Neural progenitor cell (in vitro differentiated cells): Measurements from ENCODE around the gene DDX18.

ENCODE experiments used
- EZH2 ChIP-seq: fragments of 200-600 bp; sonication (generic); IDR thresholded peaks from 2 replicates; pipeline ENCODE4 v1.6.1; 2017; ENCODE audit warnings: antibody characterized with exemption, mild to moderate bottlenecking, moderate library complexity
- TF ChIP-seq, protein P1 (sequence below): fragments of 200-600 bp; sonication (generic); IDR thresholded peaks from 2 replicates; pipeline ENCODE4 v1.5.1; 2017; ENCODE audit warnings: antibody characterized with exemption, mild to moderate bottlenecking

DNA sequence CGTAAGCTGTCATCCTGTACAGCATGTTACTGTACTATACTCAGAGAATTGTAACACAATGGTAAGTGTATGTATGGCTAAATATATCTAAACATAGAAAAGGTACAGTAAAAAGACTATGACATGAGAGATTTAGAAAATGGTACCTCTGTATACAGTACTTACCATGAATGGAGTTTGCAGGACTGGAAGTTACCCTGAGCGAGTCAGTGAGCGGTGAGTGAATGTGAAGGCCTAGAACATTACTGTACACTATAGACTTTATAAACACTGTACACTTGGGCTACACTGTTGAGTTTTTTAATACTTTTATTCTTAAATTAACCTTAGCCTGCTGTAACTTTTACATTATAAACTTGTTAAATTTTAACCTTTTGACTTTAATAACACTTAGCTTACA lies 1.5 kb downstream of the DDX18 start:
- TF ChIP-seq, protein P1, sequence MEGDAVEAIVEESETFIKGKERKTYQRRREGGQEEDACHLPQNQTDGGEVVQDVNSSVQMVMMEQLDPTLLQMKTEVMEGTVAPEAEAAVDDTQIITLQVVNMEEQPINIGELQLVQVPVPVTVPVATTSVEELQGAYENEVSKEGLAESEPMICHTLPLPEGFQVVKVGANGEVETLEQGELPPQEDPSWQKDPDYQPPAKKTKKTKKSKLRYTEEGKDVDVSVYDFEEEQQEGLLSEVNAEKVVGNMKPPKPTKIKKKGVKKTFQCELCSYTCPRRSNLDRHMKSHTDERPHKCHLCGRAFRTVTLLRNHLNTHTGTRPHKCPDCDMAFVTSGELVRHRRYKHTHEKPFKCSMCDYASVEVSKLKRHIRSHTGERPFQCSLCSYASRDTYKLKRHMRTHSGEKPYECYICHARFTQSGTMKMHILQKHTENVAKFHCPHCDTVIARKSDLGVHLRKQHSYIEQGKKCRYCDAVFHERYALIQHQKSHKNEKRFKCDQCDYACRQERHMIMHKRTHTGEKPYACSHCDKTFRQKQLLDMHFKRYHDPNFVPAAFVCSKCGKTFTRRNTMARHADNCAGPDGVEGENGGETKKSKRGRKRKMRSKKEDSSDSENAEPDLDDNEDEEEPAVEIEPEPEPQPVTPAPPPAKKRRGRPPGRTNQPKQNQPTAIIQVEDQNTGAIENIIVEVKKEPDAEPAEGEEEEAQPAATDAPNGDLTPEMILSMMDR: no peak
- no peak for TF ChIP-seq EZH2
